Measurements from ENCODE around the gene ASTL.
A peak's percentile ranks its signal among the peaks of the same experiment; 100 is the strongest.

Gene ASTL

GRCh38 chr2:96159084-96159830, 21.0 kb upstream of the ASTL start:
- no peak for DNase-seq (ENCODE audit: low read depth in 2 of 2)

GRCh38 chr2:96158554-96158940, 20.2 kb upstream of the ASTL start:
- no peak for DNase-seq (ENCODE audit: low read depth in 2 of 2)

- peak; percentile 96 to 97 for DNase-seq (ENCODE audit: low read depth in 2 of 2)
These were observed 19.6 kb upstream of the ASTL start for GRCh38 chr2:96157649-96158553.

GRCh38 chr2:96156926-96157648, 18.8 kb upstream of the ASTL start:
- no peak for DNase-seq (ENCODE audit: low read depth in 2 of 2)

GRCh38 chr2:96156011-96156820, 17.9 kb upstream of the ASTL start:
- DNase-seq (ENCODE audit: low read depth in 2 of 2): peak in 1 of 2 donors; percentile 53

GRCh38 chr2:96154506-96155380, 16.4 kb upstream of the ASTL start:
- no peak for DNase-seq (ENCODE audit: low read depth in 2 of 2)

- DNase-seq (ENCODE audit: low read depth in 2 of 2): no peak
These were observed 15.7 kb upstream of the ASTL start for GRCh38 chr2:96153991-96154431.

- no peak for DNase-seq (ENCODE audit: low read depth in 2 of 2)
These were observed 15.0 kb upstream of the ASTL start for GRCh38 chr2:96153291-96153713.

- no peak for DNase-seq (ENCODE audit: low read depth in 2 of 2)
These were observed 14.2 kb upstream of the ASTL start for GRCh38 chr2:96152304-96153161.

GRCh38 chr2:96151595-96152303, 13.4 kb upstream of the ASTL start:
- no peak for DNase-seq (ENCODE audit: low read depth in 2 of 2)

- DNase-seq (ENCODE audit: low read depth in 2 of 2): no peak
These were observed 12.7 kb upstream of the ASTL start for GRCh38 chr2:96150791-96151594.

- DNase-seq (ENCODE audit: low read depth in 2 of 2): no peak
These were observed 11.8 kb upstream of the ASTL start for GRCh38 chr2:96150007-96150640.

GRCh38 chr2:96148410-96149217, 10.3 kb upstream of the ASTL start:
- peak; percentile 95 to 96 for DNase-seq (ENCODE audit: low read depth in 2 of 2)

- no peak for DNase-seq (ENCODE audit: low read depth in 2 of 2)
These were observed 9.4 kb upstream of the ASTL start for GRCh38 chr2:96147593-96148201.

- DNase-seq (ENCODE audit: low read depth in 2 of 2): no peak
These were observed 8.7 kb upstream of the ASTL start for GRCh38 chr2:96146881-96147592.

Data from stimulated activated CD4-positive, alpha-beta T cell treated with anti-CD3 and anti-CD28 coated beads, Interleukin-4, amount 100 ng/mL, for 48 hours (primary cell).